NB4 (cell line): ENCODE measurements around the gene ABCC3.
"Not testable (repeated sequence)": the region's sequence is repeated elsewhere in the genome, so short reads cannot be mapped to it uniquely, and the experiment has no call there.

Experiments
- DNase-seq: peaks from one replicate; pipeline ENCODE4 v3.0.0; 2010; ENCODE audit warnings: low read depth
- H3K4me3 ChIP-seq: one replicate; pipeline ENCODE4 v1.5.1; 2011; ENCODE audit warnings: mild to moderate bottlenecking, low read depth, low read length, moderate library complexity
- MYC ChIP-seq: IDR thresholded peaks from 2 replicates; pipeline ENCODE4 v1.6.1; 2011; ENCODE audit warnings: low read depth, low read length
- POLR2A ChIP-seq: IDR thresholded peaks from 2 replicates; pipeline ENCODE4 v1.6.1; 2011; ENCODE audit warnings: mild to moderate bottlenecking; ENCODE audit not compliant: insufficient read length; ENCODE audit errors: extremely low read depth
- TF ChIP-seq, protein P1 (sequence below): IDR thresholded peaks from 2 replicates; pipeline ENCODE4 v1.6.1; 2011; ENCODE audit warnings: low read depth, low read length
- TF ChIP-seq, protein P2 (sequence below): IDR thresholded peaks from one replicate; pipeline ENCODE4 v1.5.1; 2012; ENCODE audit warnings: low read depth, low read length

The ABCC3 gene

DNA sequence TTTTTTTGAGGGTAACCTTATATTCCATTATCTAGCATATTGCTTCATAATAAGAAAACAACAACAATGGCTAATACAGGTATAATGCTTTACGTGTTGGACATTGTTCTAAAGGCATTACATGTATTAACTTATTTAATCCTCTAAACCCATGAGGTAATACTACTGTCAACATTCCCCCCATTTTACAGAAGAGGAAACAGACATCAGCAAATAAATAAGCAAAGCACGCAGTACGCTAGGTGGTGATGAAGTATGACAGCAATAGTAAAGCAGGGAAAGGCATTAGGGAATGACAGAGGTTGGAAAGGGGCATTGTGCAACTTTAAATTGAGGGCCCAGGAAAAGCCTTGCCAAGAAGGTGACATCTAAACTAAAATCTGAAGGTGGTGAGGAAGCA is 68.5 kb downstream of the ABCC3 start:
- H3K4me3 ChIP-seq, result no peak overlapping the region
- TF ChIP-seq, protein P1, sequence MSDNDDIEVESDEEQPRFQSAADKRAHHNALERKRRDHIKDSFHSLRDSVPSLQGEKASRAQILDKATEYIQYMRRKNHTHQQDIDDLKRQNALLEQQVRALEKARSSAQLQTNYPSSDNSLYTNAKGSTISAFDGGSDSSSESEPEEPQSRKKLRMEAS, result no peak
- TF ChIP-seq, protein P2, sequence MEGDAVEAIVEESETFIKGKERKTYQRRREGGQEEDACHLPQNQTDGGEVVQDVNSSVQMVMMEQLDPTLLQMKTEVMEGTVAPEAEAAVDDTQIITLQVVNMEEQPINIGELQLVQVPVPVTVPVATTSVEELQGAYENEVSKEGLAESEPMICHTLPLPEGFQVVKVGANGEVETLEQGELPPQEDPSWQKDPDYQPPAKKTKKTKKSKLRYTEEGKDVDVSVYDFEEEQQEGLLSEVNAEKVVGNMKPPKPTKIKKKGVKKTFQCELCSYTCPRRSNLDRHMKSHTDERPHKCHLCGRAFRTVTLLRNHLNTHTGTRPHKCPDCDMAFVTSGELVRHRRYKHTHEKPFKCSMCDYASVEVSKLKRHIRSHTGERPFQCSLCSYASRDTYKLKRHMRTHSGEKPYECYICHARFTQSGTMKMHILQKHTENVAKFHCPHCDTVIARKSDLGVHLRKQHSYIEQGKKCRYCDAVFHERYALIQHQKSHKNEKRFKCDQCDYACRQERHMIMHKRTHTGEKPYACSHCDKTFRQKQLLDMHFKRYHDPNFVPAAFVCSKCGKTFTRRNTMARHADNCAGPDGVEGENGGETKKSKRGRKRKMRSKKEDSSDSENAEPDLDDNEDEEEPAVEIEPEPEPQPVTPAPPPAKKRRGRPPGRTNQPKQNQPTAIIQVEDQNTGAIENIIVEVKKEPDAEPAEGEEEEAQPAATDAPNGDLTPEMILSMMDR, result no peak
- TF ChIP-seq POLR2A (no peak), MYC (no peak)
- DNase-seq, result no peak

DNA sequence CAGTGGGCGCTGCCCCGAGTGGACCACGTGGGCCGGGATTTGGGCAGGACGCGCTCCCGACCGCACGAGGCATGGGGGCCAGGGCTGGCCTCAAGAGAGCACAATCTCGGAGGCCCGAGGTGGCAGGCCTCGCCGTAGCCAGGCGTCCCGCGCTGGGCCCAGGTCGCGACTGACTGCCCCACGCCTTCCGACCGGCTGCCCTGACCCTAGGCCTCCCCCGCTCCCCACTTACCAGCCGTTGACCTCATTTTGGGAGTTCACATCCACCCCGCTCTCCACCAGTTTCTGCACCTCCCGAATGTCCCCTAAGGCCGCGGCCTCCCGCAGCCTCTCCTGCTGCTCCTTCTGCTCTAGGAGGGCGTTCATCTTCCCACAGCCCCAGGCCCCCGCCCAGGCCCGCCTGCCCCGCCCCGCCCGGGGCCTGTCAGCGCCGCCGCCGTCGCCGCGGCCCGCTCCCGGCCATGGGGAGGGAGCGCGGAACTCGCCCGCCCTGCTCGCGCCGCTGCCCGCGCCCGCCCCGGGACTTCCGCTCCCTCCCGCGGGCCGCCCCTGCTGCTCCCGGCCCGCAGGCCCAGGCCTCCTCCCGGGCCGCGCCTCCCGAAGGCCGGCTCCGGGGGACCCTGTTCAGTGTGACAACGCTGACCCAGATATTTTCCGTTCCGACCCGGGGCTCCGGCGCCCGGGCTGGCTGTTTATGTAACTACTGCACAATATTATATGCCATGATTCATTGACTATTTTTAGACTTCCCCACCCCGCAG is 72.8 kb downstream of the ABCC3 start, which contains the start of gene ANKRD40:
Gene ANKRD40 (minus strand): TSS at position 626 of the 761 bp plus-strand sequence. CDS start 260 bp downstream, at position 366.
- DNase-seq, result peak; percentile 93
- H3K4me3 ChIP-seq, result peak within 1 kb of the TSS; percentile 89
- TF ChIP-seq, protein P1, result peak; percentile 87
- peak; percentile 93 for TF ChIP-seq MYC
- peak; percentile 66 for TF ChIP-seq POLR2A
- TF ChIP-seq, protein P2, result no peak

DNA sequence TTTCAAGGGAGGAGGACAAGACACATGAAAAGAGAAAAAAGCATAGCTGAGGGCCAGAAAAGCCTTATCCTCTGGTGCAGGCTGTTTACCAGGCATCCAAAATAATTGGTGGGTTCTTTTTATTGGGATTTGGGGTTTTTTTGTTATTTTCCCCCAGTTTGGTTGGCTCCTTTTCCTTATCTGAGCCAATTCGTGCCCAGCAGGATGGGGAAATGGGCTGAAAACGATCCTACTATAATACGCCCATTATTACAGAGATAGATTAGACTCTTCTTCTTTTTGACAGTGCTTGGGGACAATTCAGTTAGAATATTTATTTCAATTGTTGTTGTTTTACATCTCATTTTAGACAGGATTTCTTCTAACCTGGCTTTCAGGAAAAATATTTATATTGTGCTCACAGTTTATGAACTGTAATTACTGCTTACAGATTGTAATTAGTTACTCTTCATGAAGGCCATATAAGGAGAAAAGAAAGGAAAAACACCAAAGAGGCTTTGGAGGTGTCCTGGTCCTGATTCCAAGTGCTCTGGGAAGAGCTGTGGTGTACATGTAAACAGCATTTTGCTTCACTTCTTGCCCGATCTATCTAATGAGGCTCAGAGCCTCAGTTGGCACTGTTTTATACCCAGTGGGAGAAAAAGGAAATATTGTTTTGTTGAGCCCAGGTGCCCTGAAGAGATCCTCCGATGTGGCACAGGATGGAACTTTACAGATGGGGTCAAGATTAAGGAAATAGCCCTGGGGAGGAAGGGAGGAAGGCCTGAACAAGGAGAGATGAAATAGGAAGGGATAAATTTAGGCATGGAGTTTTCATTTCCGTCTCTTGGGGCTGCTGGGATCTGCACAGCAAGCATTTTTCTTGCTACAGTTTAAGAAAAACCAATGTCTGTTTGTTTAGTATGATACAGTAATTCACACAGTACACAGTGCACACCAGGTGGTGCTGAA is 73.6 kb downstream of the ABCC3 start:
- TF ChIP-seq MYC (no peak), POLR2A (peak; percentile 45)
- TF ChIP-seq, protein P1, result no peak
- TF ChIP-seq, protein P2, result no peak
- peak; percentile 47 for DNase-seq
- H3K4me3 ChIP-seq, result peak overlapping the region; percentile 89

DNA sequence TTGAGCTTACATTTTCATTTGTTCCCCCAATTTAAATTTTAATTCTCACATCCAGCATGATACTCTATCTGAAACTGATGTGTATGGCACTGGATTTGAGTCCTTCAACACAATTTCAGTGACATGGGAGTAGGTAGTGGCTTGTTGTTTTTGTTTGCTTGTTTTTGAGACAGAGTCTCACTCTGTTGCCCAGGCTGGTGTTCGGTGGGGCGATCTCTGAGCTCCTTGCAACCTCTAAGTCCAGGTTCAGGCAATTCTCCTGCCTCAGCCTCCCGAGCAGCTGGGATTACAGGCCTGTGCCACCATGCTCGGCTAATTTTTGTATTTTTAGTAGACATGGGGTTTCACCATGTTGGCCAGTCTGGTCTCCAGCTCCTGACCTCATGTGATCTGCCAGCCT is 74.4 kb downstream of the ABCC3 start:
- DNase-seq, result not testable (repeated sequence)
- peak overlapping the region; percentile 89 for H3K4me3 ChIP-seq

DNA sequence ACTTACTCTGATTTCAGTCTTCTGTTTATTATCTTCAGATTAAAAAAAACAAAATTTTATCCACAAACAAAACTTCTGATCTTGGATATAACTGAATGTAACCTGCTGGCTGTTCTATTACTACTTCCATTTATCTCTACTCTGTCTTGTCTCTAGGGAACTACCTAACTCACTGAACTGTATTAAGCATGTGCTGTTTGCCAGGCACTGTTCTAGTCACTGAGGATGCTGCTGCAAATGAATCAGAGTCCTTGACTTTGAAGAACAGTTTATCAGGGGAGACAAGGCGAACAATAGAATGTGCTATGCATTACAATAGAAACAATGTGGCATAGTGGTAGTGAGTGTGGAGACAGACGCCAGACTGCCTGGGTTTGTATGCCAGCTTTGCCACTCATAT is 75.3 kb downstream of the ABCC3 start:
- no peak overlapping the region for H3K4me3 ChIP-seq
- TF ChIP-seq POLR2A (no peak), MYC (no peak)
- TF ChIP-seq, protein P2, result no peak
- TF ChIP-seq, protein P1, result no peak
- no peak for DNase-seq

DNA sequence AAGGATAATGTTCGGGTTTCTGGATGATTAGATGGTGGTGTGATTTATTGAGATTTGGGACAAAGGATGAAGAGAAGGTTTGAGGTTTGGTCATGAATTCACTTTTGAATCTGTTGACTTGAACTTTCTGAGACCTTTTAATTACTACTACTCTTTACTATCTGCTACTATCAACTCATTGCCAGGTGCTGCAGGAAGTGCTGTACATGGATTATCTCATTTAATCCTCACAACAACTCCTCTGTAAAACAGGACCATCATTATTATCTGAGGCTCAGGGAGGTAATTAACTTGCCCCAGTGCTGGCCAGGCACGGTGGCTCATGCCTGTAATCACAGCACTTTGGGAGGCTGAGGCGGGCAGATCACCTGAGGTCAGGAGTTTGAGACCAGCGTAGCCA is 76.0 kb downstream of the ABCC3 start:
- DNase-seq, result no peak
- TF ChIP-seq, protein P2, result no peak
- no peak for TF ChIP-seq MYC
- TF ChIP-seq, protein P1, result no peak
- no peak for TF ChIP-seq POLR2A
- no peak overlapping the region for H3K4me3 ChIP-seq
